ENCODE results near the gene NTSR2.

NTSR2 gene

GRCh38 chr2:11655495-11655894 is 14.5 kb downstream of the NTSR2 start:
- no peak for DNase-seq

GRCh38 chr2:11652553-11652952 is 17.4 kb downstream of the NTSR2 start:
- no peak for DNase-seq

GRCh38 chr2:11651856-11652548 is 18.0 kb downstream of the NTSR2 start:
- DNase-seq, result no peak

- no peak for DNase-seq
Observed at GRCh38 chr2:11649093-11649492, 20.9 kb downstream of the NTSR2 start.

GRCh38 chr2:11647834-11648600 is 22.0 kb downstream of the NTSR2 start:
- no peak for DNase-seq

- no peak for DNase-seq
Observed at GRCh38 chr2:11646530-11646929, 23.5 kb downstream of the NTSR2 start.

- DNase-seq, result no peak
Observed at GRCh38 chr2:11644293-11644692, 25.7 kb downstream of the NTSR2 start.

GRCh38 chr2:11642972-11643371 is 27.0 kb downstream of the NTSR2 start:
- DNase-seq, result no peak

GRCh38 chr2:11640132-11640531 is 29.9 kb downstream of the NTSR2 start:
- no peak for DNase-seq

GRCh38 chr2:11639503-11639902 is 30.5 kb downstream of the NTSR2 start:
- no peak for DNase-seq

- DNase-seq, result no peak
Observed at GRCh38 chr2:11637546-11637945, 32.4 kb downstream of the NTSR2 start.

- no peak for DNase-seq
Observed at GRCh38 chr2:11636593-11637295, 33.3 kb downstream of the NTSR2 start.

GRCh38 chr2:11635141-11635540 is 34.9 kb downstream of the NTSR2 start:
- DNase-seq, result no peak

- DNase-seq, result no peak
Observed at GRCh38 chr2:11634584-11634983, 35.4 kb downstream of the NTSR2 start.

GRCh38 chr2:11633923-11634478 is 36.0 kb downstream of the NTSR2 start:
- no peak for DNase-seq

- no peak for DNase-seq
Observed at GRCh38 chr2:11631462-11631861, 38.5 kb downstream of the NTSR2 start.

- DNase-seq, result no peak
Observed at GRCh38 chr2:11630855-11631254, 39.1 kb downstream of the NTSR2 start.

GRCh38 chr2:11629851-11630250 is 40.1 kb downstream of the NTSR2 start:
- DNase-seq, result no peak

- DNase-seq, result no peak
Observed at GRCh38 chr2:11629215-11629614, 40.8 kb downstream of the NTSR2 start.

- no peak for DNase-seq
Observed at GRCh38 chr2:11628675-11629074, 41.3 kb downstream of the NTSR2 start.

GRCh38 chr2:11625671-11626070 is 44.3 kb downstream of the NTSR2 start:
- no peak for DNase-seq

GRCh38 chr2:11624893-11625292 is 45.1 kb downstream of the NTSR2 start:
- no peak for DNase-seq

- no peak for DNase-seq
Observed at GRCh38 chr2:11622611-11623010, 47.4 kb downstream of the NTSR2 start.

- no peak for DNase-seq
Observed at GRCh38 chr2:11621410-11621809, 48.6 kb downstream of the NTSR2 start.
